Brain microvascular endothelial cell (primary cell): ENCODE data around the gene USH2A.

Source experiments
- DNase-seq: peaks from one replicate; pipeline ENCODE4 v3.0.0-alpha.2; 2020
- H3K27ac ChIP-seq: fragments of 250-450 bp; sonication (Bioruptor Pico); 2 replicates; pipeline ENCODE4 v1.5.1; 2020; ENCODE audit warnings: mild to moderate bottlenecking, moderate library complexity
- H3K27me3 ChIP-seq: fragments of 250-450 bp; sonication (Bioruptor Pico); replicated peaks from 2 replicates; pipeline ENCODE4 v1.5.1; 2020; ENCODE audit warnings: mild to moderate bottlenecking
- H3K36me3 ChIP-seq: fragments of 250-450 bp; sonication (Bioruptor Pico); replicated peaks from 2 replicates; pipeline ENCODE4 v1.5.1; 2020; ENCODE audit warnings: mild to moderate bottlenecking
- H3K4me3 ChIP-seq: 2 replicates; pipeline ENCODE4 v1.5.1; 2011; ENCODE audit warnings: low read depth, mild to moderate bottlenecking, control low read depth, low read length, moderate library complexity
- CTCF ChIP-seq: IDR thresholded peaks from 2 replicates; pipeline ENCODE4 v1.5.1; 2011; ENCODE audit warnings: low read depth, mild to moderate bottlenecking, moderate library complexity, low read length, control low read depth, inconsistent platforms; ENCODE audit errors: missing control alignments
- in situ Hi-C: cut with HindIII; loops from 2 replicates; pipeline ENCODE4 v1.10.0; 2017; ENCODE audit warnings: low sequenced_read_pairs, low pct_ligation_motif_present

Gene USH2A

DNA sequence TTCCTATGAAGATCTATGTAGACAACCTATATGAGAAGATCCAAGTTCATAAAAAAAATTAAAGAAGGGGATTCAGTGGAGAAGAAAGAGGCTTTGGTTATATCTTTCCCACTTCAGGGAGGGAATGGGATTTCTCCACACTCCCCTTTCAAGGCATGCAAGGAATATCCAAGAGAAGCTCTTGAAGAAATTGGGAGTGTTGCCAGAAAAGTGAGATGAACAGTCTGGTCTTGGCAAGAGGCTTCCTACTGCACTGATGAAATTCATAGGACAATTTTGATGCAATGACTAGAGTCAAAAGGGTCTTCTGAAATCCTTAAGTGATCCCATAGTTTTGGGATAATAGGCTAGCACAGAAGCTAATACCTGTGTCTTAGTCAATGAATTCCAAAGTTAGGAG, 703.1 kb downstream of the USH2A start:
- no peak overlapping the region for H3K4me3 ChIP-seq
- no peaks in the 10 kb centered on the region for H3K27me3 ChIP-seq
- H3K36me3 ChIP-seq, result no peaks in the 10 kb centered on the region
- no peak for DNase-seq
- TF ChIP-seq CTCF, result no peak
- in situ Hi-C loops, result no loop called here
- no peak overlapping the region for H3K27ac ChIP-seq

- Histone ChIP-seq H3K27me3 (no peaks in the 10 kb centered on the region), H3K4me3 (no peak overlapping the region), H3K36me3 (no peaks in the 10 kb centered on the region), H3K27ac (no peak overlapping the region)
- DNase-seq, result no peak
- in situ Hi-C loops, result no loop called here
- no peak for TF ChIP-seq CTCF
Observed at GRCh38 chr1:215719552-215719951, 703.7 kb downstream of the USH2A start.

GRCh38 chr1:215718575-215719287, 704.5 kb downstream of the USH2A start:
- TF ChIP-seq CTCF, result no peak
- no peaks in the 10 kb centered on the region for H3K36me3 ChIP-seq
- in situ Hi-C loops, result no loop called here
- H3K27ac ChIP-seq, result no peak overlapping the region
- H3K4me3 ChIP-seq, result no peak overlapping the region
- H3K27me3 ChIP-seq, result no peaks in the 10 kb centered on the region
- no peak for DNase-seq

GRCh38 chr1:215717677-215718426, 705.4 kb downstream of the USH2A start:
- Histone ChIP-seq H3K36me3 (no peaks in the 10 kb centered on the region), H3K4me3 (no peak overlapping the region), H3K27me3 (no peaks in the 10 kb centered on the region), H3K27ac (no peak overlapping the region)
- no peak for DNase-seq
- in situ Hi-C loops, result no loop called here
- TF ChIP-seq CTCF, result no peak

GRCh38 chr1:215710899-215711225, 712.4 kb downstream of the USH2A start:
- Histone ChIP-seq H3K27ac (no peak overlapping the region), H3K4me3 (no peak overlapping the region), H3K36me3 (no peaks in the 10 kb centered on the region), H3K27me3 (no peaks in the 10 kb centered on the region)
- no peak for DNase-seq
- in situ Hi-C loops, result no loop called here
- TF ChIP-seq CTCF, result no peak
